Caco-2 (cell line): ENCODE measurements around the gene MMS22L. TPM values are rescaled to one million over a fixed set of nuclear protein-coding genes. Genes with fewer than 3 reads are reported as not detected.

ENCODE experiments used
- BruUV-seq: library from RNA; stranded (reverse); fragments of 400-500 nt; replicated peaks from 2 replicates; lab custom pipeline; 2021; lab: Mats Ljungman, UMichigan
- CTCF ChIA-PET: fragments of 300-600 bp; sonication (Branson Sonifier 250); formaldehyde crosslinking; loops from one replicate; lab custom pipeline; 2022; ENCODE audit warnings: antibody characterized with exemption; lab: Charles Lee
- POLR2A ChIA-PET: fragments of 300-600 bp; sonication (Branson Sonifier 250); formaldehyde crosslinking; loops from one replicate; lab custom pipeline; 2022; ENCODE audit warnings: antibody characterized with exemption; lab: Charles Lee
- DNase-seq, 2 experiments: peaks; one replicate each; pipeline versions ENCODE4 v3.0.0 to v3.0.0-alpha.2; 2020 to 2022
- H3K27me3 ChIP-seq: replicated peaks from 2 replicates; pipeline ENCODE4 v1.6.0; 2011; ENCODE audit warnings: low read length; ENCODE audit not compliant: control insufficient read depth, insufficient read depth
- H3K36me3 ChIP-seq: 2 replicates; pipeline ENCODE4 v1.5.1; 2011; ENCODE audit warnings: low read length; ENCODE audit not compliant: control insufficient read depth, insufficient read depth
- H3K4me1 ChIP-seq: fragments of 250-450 bp; sonication (Bioruptor Pico); 2 replicates; pipeline ENCODE4 v1.5.1; 2020; ENCODE audit warnings: mild to moderate bottlenecking
- H3K4me3 ChIP-seq: 2 replicates; pipeline ENCODE4 v1.5.1; 2011; ENCODE audit warnings: low read depth, mild to moderate bottlenecking, control low read depth, low read length
- H3K9me3 ChIP-seq: fragments of 250-450 bp; sonication (Bioruptor Pico); 2 replicates; pipeline ENCODE4 v1.5.1; 2020; ENCODE audit warnings: mild to moderate bottlenecking, moderate library complexity
- H3K27ac Mint-ChIP-seq: one replicate; pipeline ENCODE4 v1.8.0; 2022; ENCODE audit warnings: mixed read lengths; ENCODE audit not compliant: unreplicated experiment
- H3K27me3 Mint-ChIP-seq: one replicate; pipeline ENCODE4 v1.8.0; 2022; ENCODE audit warnings: mixed read lengths; ENCODE audit not compliant: insufficient read depth, unreplicated experiment
- H3K36me3 Mint-ChIP-seq: one replicate; pipeline ENCODE4 v1.8.0; 2022; ENCODE audit warnings: mild to moderate bottlenecking, mixed read lengths; ENCODE audit not compliant: insufficient read depth, unreplicated experiment
- H3K4me1 Mint-ChIP-seq: one replicate; pipeline ENCODE4 v1.8.0; 2022; ENCODE audit warnings: low read depth, mixed read lengths; ENCODE audit not compliant: unreplicated experiment
- H3K4me3 Mint-ChIP-seq: one replicate; pipeline ENCODE4 v1.8.0; 2022; ENCODE audit warnings: mild to moderate bottlenecking, moderate library complexity, mixed read lengths; ENCODE audit not compliant: unreplicated experiment
- H3K9me3 Mint-ChIP-seq: one replicate; pipeline ENCODE4 v1.8.0; 2022; ENCODE audit warnings: mixed read lengths; ENCODE audit not compliant: unreplicated experiment
- CTCF ChIP-seq, 2 experiments: fragments of 200-600 bp in 1 of 2; IDR thresholded peaks; 1 replicate in 1 of 2; 2 replicates in 1 of 2; pipeline versions ENCODE4 v1.5.1 to v1.8.0; 2011 to 2022; ENCODE audit warnings: antibody characterized with exemption in 1 of 2, control low read depth in 1 of 2, inconsistent platforms in 1 of 2, low read depth in 1 of 2, low read length in 1 of 2, mild to moderate bottlenecking in 1 of 2, moderate library complexity in 1 of 2; ENCODE audit not compliant: insufficient read depth in 1 of 2, severe bottlenecking in 1 of 2, unreplicated experiment in 1 of 2
- intact Hi-C: fragments of 100-400 bp; cut with micrococcal nuclease; formaldehyde crosslinking; loops from one replicate; pipeline ENCODE4 v1.10.0; 2022; ENCODE audit not compliant: unreplicated experiment
- total RNA-seq: library from RNA; stranded (reverse); gene quantifications from 2 replicates; pipeline ENCODE4 v1.2.3, GENCODE V29; 2022

MMS22L gene
- total RNA-seq, 1 experiment from 2014 or later: 32.1 TPM

DNA sequence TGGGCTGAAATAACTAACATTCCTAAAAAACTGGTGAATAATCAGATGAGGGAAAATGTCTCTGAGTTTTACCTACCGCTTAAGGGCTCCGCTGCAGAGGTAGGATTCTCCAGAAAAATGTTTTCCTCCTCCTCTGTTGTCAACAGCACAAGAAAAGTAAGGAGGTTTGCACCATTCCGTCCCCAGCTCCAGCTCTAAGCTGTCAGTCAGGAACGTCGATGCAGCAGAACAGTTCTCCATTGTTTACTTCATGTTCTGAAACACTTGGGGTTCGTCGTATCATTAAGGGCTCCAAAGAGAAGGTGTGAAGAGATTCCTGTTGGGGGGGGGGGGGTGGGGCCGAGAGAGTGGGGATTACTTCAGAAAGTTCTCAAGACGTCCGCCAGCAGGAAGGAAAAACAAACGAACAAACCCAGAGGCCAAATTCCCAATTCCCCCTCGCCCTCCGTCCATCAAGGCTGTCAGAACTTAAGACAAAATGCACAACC is 734 bp downstream of the MMS22L start:
- intact Hi-C loops: loop anchor here (2.0 to 10.0 kb wide), 2 partner anchors 67 to 217 kb away; no protein-coding TSS in a partner anchor
- no peaks in the 10 kb centered on the region for H3K36me3 ChIP-seq
- peaks cover 11% of the 10 kb centered on the region; the same call in 1 of the 2 replicates for H3K4me1 ChIP-seq
- no peaks in the 10 kb centered on the region for H3K9me3 ChIP-seq
- no peaks in the 10 kb centered on the region for H3K27me3 ChIP-seq
- Mint-ChIP-seq H3K27ac (peak overlapping the region; percentile 80), H3K4me1 (no peaks in the 10 kb centered on the region), H3K4me3 (peak overlapping the region; percentile 86), H3K9me3 (no peaks in the 10 kb centered on the region), H3K27me3 (no peaks in the 10 kb centered on the region), H3K36me3 (peaks cover 26% of the 10 kb centered on the region)
- ChIA-PET POLR2A (no interaction called here), CTCF (interaction anchor here (0.6 kb wide), 1 partner anchor 79 kb away, joined by 4 read pairs; no protein-coding TSS in a partner anchor)
- H3K4me3 ChIP-seq: peak overlapping the region; percentile 94
- no TSS peak for BruUV-seq
- no peak for DNase-seq
- TF ChIP-seq CTCF (IDR thresholded peaks at IDR 0.05; ENCODE audit: insufficient read depth in 1 of 2, low read depth in 1 of 2, low read length in 1 of 2, severe bottlenecking in 1 of 2, unreplicated experiment in 1 of 2): no peak

DNA sequence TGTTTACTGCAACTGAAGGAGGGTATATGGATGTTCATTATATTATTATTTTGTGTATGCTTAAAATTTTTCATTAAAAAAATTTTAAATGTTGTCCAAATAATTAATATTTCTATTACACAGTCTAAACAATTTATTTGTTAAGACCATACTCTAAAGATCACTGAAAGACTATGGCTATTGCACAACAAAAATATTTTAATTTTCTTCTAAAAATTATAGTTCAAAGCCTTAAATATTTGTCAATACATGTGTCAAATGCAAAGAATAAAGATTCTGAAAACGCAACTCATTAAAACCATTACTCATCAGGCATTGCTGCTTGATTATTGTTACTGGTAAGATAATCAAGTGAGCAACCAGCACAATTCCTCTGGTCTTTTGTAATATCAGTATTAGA is 2.2 kb downstream of the MMS22L start:
- TF ChIP-seq CTCF (IDR thresholded peaks at IDR 0.05; ENCODE audit: insufficient read depth in 1 of 2, low read depth in 1 of 2, low read length in 1 of 2, severe bottlenecking in 1 of 2, unreplicated experiment in 1 of 2): no peak
- Mint-ChIP-seq H3K4me3 (no peak overlapping the region), H3K9me3 (no peaks in the 10 kb centered on the region), H3K4me1 (no peaks in the 10 kb centered on the region), H3K36me3 (peaks cover 36% of the 10 kb centered on the region), H3K27me3 (no peaks in the 10 kb centered on the region), H3K27ac (no peak overlapping the region)
- POLR2A ChIA-PET: no interaction called here
- intact Hi-C loops: loop anchor here (10.0 kb wide), 1 partner anchor 216 kb away; no protein-coding TSS in a partner anchor
- DNase-seq: no peak
- H3K9me3 ChIP-seq: no peaks in the 10 kb centered on the region
- H3K4me3 ChIP-seq: no peak overlapping the region
- H3K36me3 ChIP-seq: no peaks in the 10 kb centered on the region
- BruUV-seq: no TSS peak
- no peaks in the 10 kb centered on the region for H3K27me3 ChIP-seq
- peaks cover 11% of the 10 kb centered on the region; the same call in 1 of the 2 replicates for H3K4me1 ChIP-seq
- CTCF ChIA-PET: no interaction called here

DNA sequence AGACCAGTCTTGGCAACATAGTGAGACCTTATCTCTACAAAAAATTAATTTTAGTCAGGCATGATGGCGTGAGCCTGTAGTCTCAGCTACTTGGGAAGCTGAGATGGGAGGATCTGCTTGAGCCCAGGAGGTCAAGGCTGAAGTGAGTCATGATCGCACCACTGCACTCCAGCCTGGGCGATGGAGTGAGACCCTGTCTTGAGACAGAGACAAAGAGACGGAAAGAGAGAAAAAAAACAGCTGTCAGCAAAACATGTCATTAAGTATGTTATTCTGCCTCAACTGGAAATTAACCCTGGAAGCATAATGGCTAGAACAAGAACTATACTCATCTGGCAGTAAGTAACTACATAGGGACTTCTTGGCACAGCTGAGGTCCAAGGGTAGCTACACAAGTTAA is 7.2 kb downstream of the MMS22L start:
- no peaks in the 10 kb centered on the region for H3K36me3 ChIP-seq
- TF ChIP-seq CTCF (IDR thresholded peaks at IDR 0.05; ENCODE audit: insufficient read depth in 1 of 2, low read depth in 1 of 2, low read length in 1 of 2, severe bottlenecking in 1 of 2, unreplicated experiment in 1 of 2): no peak
- H3K4me1 Mint-ChIP-seq: no peaks in the 10 kb centered on the region

More for the DNA sequence above, 7.2 kb downstream of the MMS22L start:
- Mint-ChIP-seq H3K4me3 (no peak overlapping the region), H3K9me3 (no peaks in the 10 kb centered on the region), H3K27ac (no peak overlapping the region), H3K36me3 (peaks cover 58% of the 10 kb centered on the region), H3K27me3 (no peaks in the 10 kb centered on the region)
- no TSS peak for BruUV-seq
- DNase-seq: no peak
- no peaks in the 10 kb centered on the region for H3K27me3 ChIP-seq
- no peaks in the 10 kb centered on the region for H3K9me3 ChIP-seq
- no peaks in the 10 kb centered on the region for H3K4me1 ChIP-seq
- intact Hi-C loops: no loop called here
- no peak overlapping the region for H3K4me3 ChIP-seq
- CTCF ChIA-PET: no interaction called here
- POLR2A ChIA-PET: no interaction called here
